ENCODE measurements around the gene PLXNA2. TPM values are rescaled to one million over a fixed set of nuclear protein-coding genes. Genes with fewer than 3 reads are reported as not detected.

Gene PLXNA2
- total and polyA plus RNA-seq, 2 of the 13 experiments (the other 11 are each of a cell fraction or from before 2014, with no cell fraction given): 1.1 to 2.1 TPM

- TF ChIP-seq ZBTB25 (CRISPR knock-in tag; IDR thresholded peaks at IDR 0.05): no peak
- TF ChIP-seq ZNF101 (CRISPR knock-in tag; IDR thresholded peaks at IDR 0.05; ENCODE audit: borderline replicate concordance, low read depth): no peak
- no peak for TF ChIP-seq SP140L (CRISPR knock-in tag; IDR thresholded peaks at IDR 0.05; ENCODE audit: borderline replicate concordance)
- TF ChIP-seq ZNF580 (CRISPR knock-in tag; IDR thresholded peaks at IDR 0.05; ENCODE audit: borderline replicate concordance, low read depth): no peak; the same call in 1 of the 2 replicates
- no peak for TF ChIP-seq ZNF317 (CRISPR knock-in tag; IDR thresholded peaks at IDR 0.05)
- no peak for TF ChIP-seq ZNF276 (CRISPR knock-in tag; IDR thresholded peaks at IDR 0.05; ENCODE audit: low read depth)
- no peak for TF ChIP-seq ZBTB39 (CRISPR knock-in tag; IDR thresholded peaks at IDR 0.05)
- TF ChIP-seq MBD4 (IDR thresholded peaks at IDR 0.05; ENCODE audit: borderline replicate concordance, low read length): no peak
- TF ChIP-seq ZFP91 (CRISPR knock-in tag; IDR thresholded peaks at IDR 0.05; ENCODE audit: borderline replicate concordance): peak; percentile 13; the same call in 1 of the 2 replicates
- no peak for TF ChIP-seq ZNF83 (CRISPR knock-in tag; IDR thresholded peaks at IDR 0.05; ENCODE audit: borderline replicate concordance)
- no peak for TF ChIP-seq GPBP1L1 (CRISPR knock-in tag; IDR thresholded peaks at IDR 0.05)
- peak; percentile 76 for TF ChIP-seq SALL1 (CRISPR knock-in tag; IDR thresholded peaks at IDR 0.05)
- TF ChIP-seq POGZ (CRISPR knock-in tag; IDR thresholded peaks at IDR 0.05): no peak
- TF ChIP-seq MYC (CRISPR knock-in tag; IDR thresholded peaks at IDR 0.05; ENCODE audit: borderline replicate concordance): no peak
- TF ChIP-seq ZNF816 (CRISPR knock-in tag; IDR thresholded peaks at IDR 0.05; ENCODE audit: borderline replicate concordance): no peak
- no peak for TF ChIP-seq HBP1 (CRISPR knock-in tag; IDR thresholded peaks at IDR 0.05; ENCODE audit: low read depth)
- TF ChIP-seq SOX6 (IDR thresholded peaks at IDR 0.05): no peak
- peak; percentile 51 for TF ChIP-seq SOX6 (CRISPR knock-in tag; IDR thresholded peaks at IDR 0.05)
These were observed 8.0 kb downstream of the PLXNA2 start (continued) for GRCh38 chr1:208235982-208236761.

All from HepG2 (cell line).